ENCODE measurements around the gene CXCL14.

DNA sequence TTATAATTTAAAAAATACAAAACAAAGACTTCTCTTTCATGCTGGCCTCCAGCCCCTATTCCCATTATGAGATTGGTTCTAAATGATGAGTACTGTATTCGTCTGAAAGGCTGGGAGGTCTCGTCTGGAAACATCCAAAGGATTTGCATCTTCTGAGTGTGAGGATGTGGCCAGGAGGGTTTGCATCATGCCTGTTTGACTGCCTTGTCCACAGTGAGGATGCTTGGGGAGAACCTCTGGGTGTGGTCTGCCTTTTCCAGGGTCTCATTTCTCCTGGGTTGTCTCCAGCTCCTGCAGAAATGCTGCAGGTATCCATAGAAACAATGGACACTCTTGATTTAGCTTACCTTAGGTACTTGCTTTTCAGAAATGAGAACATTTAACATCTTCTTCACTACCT lies 26.4 kb upstream of the CXCL14 start:
- TF ChIP-seq POLR2AphosphoS5 (IDR thresholded peaks at IDR 0.05) = no peak
- TF ChIP-seq POLR2A (IDR thresholded peaks at IDR 0.05) = no peak
